ENCODE data around the gene BAIAP3. TPM values are rescaled to one million over a fixed set of nuclear protein-coding genes. Genes with fewer than 3 reads are reported as not detected.
"Not testable (repeated sequence)": the region's sequence is repeated elsewhere in the genome, so short reads cannot be mapped to it uniquely, and the experiment has no call there.

BAIAP3 gene
- total and polyA plus RNA-seq, 4 donors: 4.5 to 46.6 (median 11.9) TPM

- Histone ChIP-seq H3K36me3 (ENCODE audit: control insufficient read depth in 4 of 4, insufficient read depth in 4 of 4, low read length in 4 of 4) (peaks cover 4 to 32% (median 6%) of the 10 kb centered on the region in 4 donors), H3K9me3 (ENCODE audit: control insufficient read depth in 4 of 4, insufficient read depth in 3 of 4, low read length in 3 of 4) (peaks cover 0 to 5% (median 0%) of the 10 kb centered on the region in 4 donors), H3K4me3 (no peak overlapping the region), H3K9ac (ENCODE audit: insufficient read depth in 1 of 2, low read length in 2 of 2) (no peak overlapping the region), H3K4me1 (ENCODE audit: control insufficient read depth in 5 of 5, insufficient read depth in 5 of 5, low read length in 5 of 5) (peaks cover 0 to 13% (median 13%) of the 10 kb centered on the region in 5 donors), H3K27me3 (ENCODE audit: control insufficient read depth in 3 of 3, insufficient read depth in 3 of 3, low read length in 2 of 3) (peaks cover 0 to 13% (median 10%) of the 10 kb centered on the region in 3 donors), H3K27ac (ENCODE audit: low read depth in 1 of 2, low read length in 1 of 2) (no peak overlapping the region)
- TF ChIP-seq, protein P1, sequence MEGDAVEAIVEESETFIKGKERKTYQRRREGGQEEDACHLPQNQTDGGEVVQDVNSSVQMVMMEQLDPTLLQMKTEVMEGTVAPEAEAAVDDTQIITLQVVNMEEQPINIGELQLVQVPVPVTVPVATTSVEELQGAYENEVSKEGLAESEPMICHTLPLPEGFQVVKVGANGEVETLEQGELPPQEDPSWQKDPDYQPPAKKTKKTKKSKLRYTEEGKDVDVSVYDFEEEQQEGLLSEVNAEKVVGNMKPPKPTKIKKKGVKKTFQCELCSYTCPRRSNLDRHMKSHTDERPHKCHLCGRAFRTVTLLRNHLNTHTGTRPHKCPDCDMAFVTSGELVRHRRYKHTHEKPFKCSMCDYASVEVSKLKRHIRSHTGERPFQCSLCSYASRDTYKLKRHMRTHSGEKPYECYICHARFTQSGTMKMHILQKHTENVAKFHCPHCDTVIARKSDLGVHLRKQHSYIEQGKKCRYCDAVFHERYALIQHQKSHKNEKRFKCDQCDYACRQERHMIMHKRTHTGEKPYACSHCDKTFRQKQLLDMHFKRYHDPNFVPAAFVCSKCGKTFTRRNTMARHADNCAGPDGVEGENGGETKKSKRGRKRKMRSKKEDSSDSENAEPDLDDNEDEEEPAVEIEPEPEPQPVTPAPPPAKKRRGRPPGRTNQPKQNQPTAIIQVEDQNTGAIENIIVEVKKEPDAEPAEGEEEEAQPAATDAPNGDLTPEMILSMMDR (IDR thresholded peaks at IDR 0.05; ENCODE audit: control extremely low read depth, extremely low read depth): no peak
- DNase-seq (no peak), ATAC-seq (ENCODE audit: insufficient read depth, low FRiP score) (no peak)
- 73 to 84% methylated on average over 5 of the region's 5 CpGs for WGBS, 2 donors
Measured at GRCh38 chr16:1327619-1327947, 5.9 kb upstream of the BAIAP3 start.

DNA sequence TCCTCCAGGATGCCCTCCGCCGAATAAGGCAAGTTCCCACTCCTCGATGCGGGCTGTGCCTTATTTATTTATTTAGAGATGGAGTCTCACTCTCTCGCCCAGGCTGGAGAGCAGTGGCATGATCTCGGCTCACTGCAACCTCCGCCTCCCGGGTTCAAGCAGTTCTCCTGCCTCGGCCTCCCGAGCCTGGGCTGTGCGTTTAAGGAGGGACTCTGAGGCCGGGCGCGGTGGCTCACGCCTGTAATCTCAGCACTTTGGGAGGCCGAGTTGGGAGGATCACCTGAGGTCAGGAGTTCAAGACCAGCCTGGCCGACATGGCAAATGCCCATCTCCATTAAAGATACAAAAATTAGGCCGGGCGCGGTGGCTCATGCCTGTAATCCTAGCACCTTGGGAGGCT is 5.3 kb upstream of the BAIAP3 start:
- Histone ChIP-seq H3K27me3 (ENCODE audit: control insufficient read depth in 3 of 3, insufficient read depth in 3 of 3, low read length in 2 of 3) (peaks cover 0 to 18% (median 12%) of the 10 kb centered on the region in 3 donors), H3K36me3 (ENCODE audit: control insufficient read depth in 4 of 4, insufficient read depth in 4 of 4, low read length in 4 of 4) (peaks cover 4 to 32% (median 6%) of the 10 kb centered on the region in 4 donors), H3K4me1 (ENCODE audit: control insufficient read depth in 5 of 5, insufficient read depth in 5 of 5, low read length in 5 of 5) (peaks cover 0 to 16% (median 14%) of the 10 kb centered on the region in 5 donors)
- WGBS, 2 donors: 90 to 91% methylated on average over 20 of the region's 20 CpGs
- H3K9ac ChIP-seq (ENCODE audit: insufficient read depth in 1 of 2, low read length in 2 of 2); H3K4me3 ChIP-seq; H3K9me3 ChIP-seq (ENCODE audit: control insufficient read depth in 4 of 4, insufficient read depth in 3 of 4, low read length in 3 of 4); DNase-seq; ATAC-seq (ENCODE audit: insufficient read depth, low FRiP score); H3K27ac ChIP-seq (ENCODE audit: low read depth in 1 of 2, low read length in 1 of 2): not testable (repeated sequence)

DNA sequence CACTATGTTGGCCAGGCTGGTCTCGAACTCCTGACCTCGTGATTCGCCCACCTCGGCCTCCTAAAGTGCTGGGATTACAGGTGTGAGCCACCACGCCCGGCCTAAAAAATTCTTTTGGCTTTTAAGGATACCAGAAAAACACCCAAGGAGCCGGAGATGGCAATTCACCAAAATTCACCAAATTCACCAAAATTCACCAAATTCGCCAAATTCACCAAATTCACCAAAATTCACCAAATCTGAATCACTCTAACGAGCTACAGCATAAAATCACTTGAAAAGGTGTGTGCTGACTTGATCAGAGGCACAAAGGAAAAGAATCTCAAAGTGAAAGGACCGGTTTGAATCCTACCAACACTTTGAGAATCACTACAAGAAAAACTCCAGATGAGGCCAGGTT is 4.5 kb upstream of the BAIAP3 start:
- H3K36me3 ChIP-seq (ENCODE audit: control insufficient read depth in 4 of 4, insufficient read depth in 4 of 4, low read length in 4 of 4): peaks cover under 1 to 24% (median 3%) of the 10 kb centered on the region in 4 donors
- H3K4me3 ChIP-seq; H3K9me3 ChIP-seq (ENCODE audit: control insufficient read depth in 4 of 4, insufficient read depth in 3 of 4, low read length in 3 of 4); H3K9ac ChIP-seq (ENCODE audit: insufficient read depth in 1 of 2, low read length in 2 of 2); DNase-seq; ATAC-seq (ENCODE audit: insufficient read depth, low FRiP score); H3K27ac ChIP-seq (ENCODE audit: low read depth in 1 of 2, low read length in 1 of 2): not testable (repeated sequence)
- WGBS, 2 donors: 95 to 96% methylated on average over 10 of the region's 10 CpGs
- H3K27me3 ChIP-seq (ENCODE audit: control insufficient read depth in 3 of 3, insufficient read depth in 3 of 3, low read length in 2 of 3): peaks cover 0 to 18% (median 12%) of the 10 kb centered on the region in 3 donors
- peaks cover 0 to 18% (median 14%) of the 10 kb centered on the region in 5 donors for H3K4me1 ChIP-seq (ENCODE audit: control insufficient read depth in 5 of 5, insufficient read depth in 5 of 5, low read length in 5 of 5)

DNA sequence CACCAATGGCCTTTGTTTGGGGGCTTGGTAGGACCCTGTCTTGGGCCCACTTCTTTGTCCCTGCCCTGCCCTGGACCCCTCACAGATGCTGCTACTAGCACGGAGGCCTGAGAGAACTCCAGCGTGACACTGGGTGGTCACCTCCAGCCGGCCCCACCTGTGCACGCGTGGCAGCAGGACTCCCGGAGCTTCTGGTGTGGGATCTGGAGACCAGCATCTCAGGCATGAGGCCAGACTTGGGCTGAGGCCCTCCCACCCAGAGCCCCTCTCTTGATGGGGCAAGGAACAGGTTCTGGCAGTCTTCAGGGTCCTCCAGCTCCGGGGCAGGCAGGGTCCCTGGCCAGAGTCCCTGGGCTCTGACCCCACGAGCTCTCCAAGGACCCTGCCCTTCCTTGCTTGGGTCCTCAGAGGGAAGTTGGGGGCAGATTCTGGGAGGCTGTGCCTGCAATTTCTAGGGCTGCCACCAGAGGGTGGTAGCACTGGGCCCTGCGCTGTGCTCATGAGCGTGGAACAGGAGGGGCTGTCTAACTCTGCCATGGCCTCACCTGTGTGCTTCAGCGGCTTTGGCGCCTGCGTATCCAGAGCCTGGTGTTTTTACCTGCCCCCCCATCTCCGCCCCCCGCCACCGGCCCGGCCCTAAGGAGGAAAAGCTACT is 3.1 kb upstream of the BAIAP3 start:
- peaks cover 0 to 11% (median 2%) of the 10 kb centered on the region in 4 donors for H3K36me3 ChIP-seq (ENCODE audit: control insufficient read depth in 4 of 4, insufficient read depth in 4 of 4, low read length in 4 of 4)
- DNase-seq (no peak), ATAC-seq (ENCODE audit: insufficient read depth, low FRiP score) (no peak)
- 74 to 77% methylated on average over 17 of the region's 17 CpGs for WGBS, 2 donors
- peaks cover 0 to 3% (median 0%) of the 10 kb centered on the region in 4 donors for H3K9me3 ChIP-seq (ENCODE audit: control insufficient read depth in 4 of 4, insufficient read depth in 3 of 4, low read length in 3 of 4)
- H3K4me1 ChIP-seq (ENCODE audit: control insufficient read depth in 5 of 5, insufficient read depth in 5 of 5, low read length in 5 of 5): peaks cover 0 to 18% (median 14%) of the 10 kb centered on the region in 5 donors
- TF ChIP-seq, protein P1 (IDR thresholded peaks at IDR 0.05; ENCODE audit: control extremely low read depth, extremely low read depth): no peak
- no peak overlapping the region for H3K4me3 ChIP-seq
- H3K9ac ChIP-seq (ENCODE audit: insufficient read depth in 1 of 2, low read length in 2 of 2): no peak overlapping the region
- H3K27me3 ChIP-seq (ENCODE audit: control insufficient read depth in 3 of 3, insufficient read depth in 3 of 3, low read length in 2 of 3): peaks cover 0 to 29% (median 20%) of the 10 kb centered on the region in 3 donors
- no peak overlapping the region for H3K27ac ChIP-seq (ENCODE audit: low read depth in 1 of 2, low read length in 1 of 2)
